KMS-11 (cell line): ENCODE data around the gene E4F1.

Experiments used
- H2AFZ ChIP-seq: fragments of 200-600 bp; sonication (generic); 2 replicates; pipeline ENCODE4 v1.6.1; 2016; ENCODE audit warnings: antibody characterized with exemption, mixed run types, low read depth
- H3K27ac ChIP-seq: fragments of 200-600 bp; sonication (generic); 2 replicates; pipeline ENCODE4 v1.6.1; 2016; ENCODE audit warnings: mild to moderate bottlenecking, mixed run types
- H3K27me3 ChIP-seq: fragments of 200-600 bp; sonication (generic); 2 replicates; pipeline ENCODE4 v1.6.1; 2017; ENCODE audit warnings: mild to moderate bottlenecking, low read depth, mixed run types, moderate library complexity; ENCODE audit not compliant: insufficient read depth
- H3K36me3 ChIP-seq: fragments of 200-600 bp; sonication (generic); 2 replicates; pipeline ENCODE4 v1.6.1; 2017; ENCODE audit warnings: mild to moderate bottlenecking, mixed run types; ENCODE audit not compliant: insufficient read depth
- H3K4me1 ChIP-seq: fragments of 200-600 bp; sonication (generic); 2 replicates; pipeline ENCODE4 v1.6.1; 2016; ENCODE audit warnings: mild to moderate bottlenecking, low read depth, mixed run types; ENCODE audit not compliant: poor library complexity, severe bottlenecking
- H3K4me2 ChIP-seq: fragments of 200-600 bp; sonication (generic); 2 replicates; pipeline ENCODE4 v1.7.0; 2016; ENCODE audit warnings: mild to moderate bottlenecking, mixed run types
- H3K4me3 ChIP-seq: fragments of 200-600 bp; sonication (generic); IDR thresholded peaks from 2 replicates; pipeline ENCODE4 v1.6.1; 2017; ENCODE audit warnings: low read depth, low read length, mixed read lengths; ENCODE audit not compliant: insufficient read depth
- H3K79me2 ChIP-seq: fragments of 200-600 bp; sonication (generic); 2 replicates; pipeline ENCODE4 v1.6.1; 2016; ENCODE audit warnings: low read depth, mixed run types; ENCODE audit not compliant: insufficient read depth
- H3K9ac ChIP-seq: fragments of 200-600 bp; sonication (generic); 2 replicates; pipeline ENCODE4 v1.6.1; 2016; ENCODE audit warnings: mild to moderate bottlenecking, mixed run types
- H4K20me1 ChIP-seq: fragments of 200-600 bp; sonication (generic); 2 replicates; pipeline ENCODE4 v1.6.1; 2016; ENCODE audit warnings: mild to moderate bottlenecking, mixed run types; ENCODE audit not compliant: insufficient read depth
- CTCF ChIP-seq: fragments of 200-600 bp; sonication (generic); conservative IDR thresholded peaks from 2 replicates; pipeline ENCODE4 v1.6.1; 2017; ENCODE audit warnings: low read depth, mild to moderate bottlenecking, antibody characterized with exemption, low read length, moderate library complexity, mixed read lengths

Gene E4F1

DNA sequence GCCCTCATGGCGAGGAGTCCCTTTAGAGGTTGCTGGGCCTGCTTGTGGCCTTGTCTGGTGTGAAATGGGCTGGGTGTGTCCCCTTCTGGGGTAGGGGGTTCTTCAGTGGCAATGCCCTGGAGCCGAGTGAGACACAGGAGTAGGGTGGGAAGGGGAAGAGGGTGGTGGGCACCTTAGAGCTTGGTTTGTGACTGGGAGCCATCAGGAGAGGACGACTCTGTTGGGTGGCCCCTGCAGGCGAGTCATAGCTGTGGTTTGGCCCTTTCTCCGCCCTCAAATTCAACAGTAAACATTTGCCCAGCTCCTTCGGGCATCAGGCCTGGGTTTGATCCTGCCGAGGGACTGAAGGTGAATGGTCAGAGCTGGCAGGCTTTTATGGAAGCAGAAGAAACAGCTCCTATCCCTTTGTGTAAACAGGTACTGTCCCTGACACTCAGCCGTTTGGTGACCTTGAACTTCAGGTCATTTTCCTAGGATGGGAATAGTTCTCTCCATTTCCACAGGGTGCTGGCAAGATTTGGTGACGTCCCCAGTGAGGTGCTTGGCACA is 2.9 kb downstream of the E4F1 start:
- TF ChIP-seq CTCF: no peak
- peaks cover 48% of the 10 kb centered on the region for H3K79me2 ChIP-seq
- peaks cover 16% of the 10 kb centered on the region for H3K4me1 ChIP-seq
- no peaks in the 10 kb centered on the region for H3K36me3 ChIP-seq
- H4K20me1 ChIP-seq: no peaks in the 10 kb centered on the region
- H3K4me3 ChIP-seq: no peak overlapping the region
- H2AFZ ChIP-seq: no peak overlapping the region
- no peak overlapping the region for H3K27ac ChIP-seq
- H3K27me3 ChIP-seq: no peaks in the 10 kb centered on the region
- no peak overlapping the region for H3K9ac ChIP-seq
- no peak overlapping the region for H3K4me2 ChIP-seq

GRCh38 chr16:2226918-2227317 is 3.5 kb downstream of the E4F1 start:
- H2AFZ ChIP-seq: no peak overlapping the region
- no peak overlapping the region for H3K4me2 ChIP-seq
- H3K27ac ChIP-seq: no peak overlapping the region
- no peak overlapping the region for H3K4me3 ChIP-seq
- H3K36me3 ChIP-seq: no peaks in the 10 kb centered on the region
- H3K9ac ChIP-seq: no peak overlapping the region
- no peaks in the 10 kb centered on the region for H3K27me3 ChIP-seq
- peaks cover 48% of the 10 kb centered on the region for H3K79me2 ChIP-seq
- peaks cover 16% of the 10 kb centered on the region for H3K4me1 ChIP-seq
- no peak for TF ChIP-seq CTCF
- H4K20me1 ChIP-seq: no peaks in the 10 kb centered on the region

GRCh38 chr16:2228161-2228824 is 4.9 kb downstream of the E4F1 start:
- no peak overlapping the region for H3K9ac ChIP-seq
- H3K27me3 ChIP-seq: no peaks in the 10 kb centered on the region
- no peak overlapping the region for H3K4me2 ChIP-seq
- H3K4me1 ChIP-seq: peaks cover 11% of the 10 kb centered on the region
- no peak for TF ChIP-seq CTCF
- no peaks in the 10 kb centered on the region for H3K36me3 ChIP-seq
- H2AFZ ChIP-seq: no peak overlapping the region
- H4K20me1 ChIP-seq: no peaks in the 10 kb centered on the region
- H3K4me3 ChIP-seq: no peak overlapping the region
- peaks cover 48% of the 10 kb centered on the region for H3K79me2 ChIP-seq
- no peak overlapping the region for H3K27ac ChIP-seq

DNA sequence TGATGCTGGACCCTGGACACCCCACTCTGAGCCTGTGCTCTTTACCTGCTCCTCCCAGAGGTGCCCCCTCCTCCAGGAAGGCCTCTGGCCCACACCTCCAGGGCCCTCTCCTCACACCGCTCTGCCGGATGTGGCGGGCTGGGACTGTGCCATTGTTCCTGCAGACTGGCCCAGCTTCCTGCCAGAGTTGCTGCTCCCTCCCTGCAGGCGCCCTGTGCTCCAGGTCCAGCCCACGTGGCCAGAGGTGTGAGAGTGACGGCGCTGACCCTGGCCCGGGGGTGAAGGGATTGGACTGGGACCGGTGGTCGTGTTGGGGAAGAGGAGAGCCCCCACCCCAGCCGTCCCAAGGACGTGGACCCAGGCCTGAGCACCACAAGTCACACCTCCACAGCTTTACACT is 5.7 kb downstream of the E4F1 start:
- Histone ChIP-seq H3K36me3 (no peaks in the 10 kb centered on the region), H3K27ac (no peak overlapping the region), H3K4me2 (no peak overlapping the region), H3K9ac (no peak overlapping the region), H2AFZ (no peak overlapping the region), H3K27me3 (no peaks in the 10 kb centered on the region), H3K4me1 (peaks cover 11% of the 10 kb centered on the region), H4K20me1 (no peaks in the 10 kb centered on the region), H3K4me3 (no peak overlapping the region), H3K79me2 (peaks cover 42% of the 10 kb centered on the region)
- no peak for TF ChIP-seq CTCF
